NCI-H510A (cell line): ENCODE results near the gene UBE2F.
"Not testable (repeated sequence)": the region's sequence is repeated elsewhere in the genome, so short reads cannot be mapped to it uniquely, and the experiment has no call there.

Experiments
- DNase-seq: peaks from one replicate; lab custom pipeline; 2025; lab: John Stamatoyannopoulos, UW

Gene UBE2F

DNA sequence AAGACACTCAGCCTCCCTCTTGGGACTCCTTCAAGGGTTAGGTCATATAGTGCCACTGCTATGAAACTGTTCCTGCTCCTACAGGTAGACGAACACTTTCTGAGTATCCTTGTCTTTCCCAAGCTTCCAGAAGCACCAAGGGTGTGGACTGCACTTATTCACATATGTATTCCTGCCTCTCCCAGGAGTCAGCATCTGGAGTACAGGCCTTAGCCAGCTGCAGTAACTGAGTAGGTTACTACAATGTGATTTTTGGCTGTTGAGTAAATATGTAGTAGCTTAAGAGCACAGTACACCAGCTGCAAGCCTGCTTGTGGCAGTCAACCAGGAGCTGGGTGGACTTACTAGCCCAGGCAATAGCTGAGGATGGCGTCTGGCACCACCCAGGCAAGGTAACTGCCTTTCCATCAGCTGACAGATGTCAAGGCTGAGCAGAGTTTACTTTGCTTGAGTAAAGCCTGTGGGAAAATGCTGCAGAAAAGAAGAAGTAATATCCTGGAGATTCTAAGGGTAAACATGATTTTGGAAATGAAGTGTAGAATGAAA, 80.0 kb downstream of the UBE2F start:
- DNase-seq, result no peak

GRCh38 chr2:238053191-238053776, 86.5 kb downstream of the UBE2F start:
- DNase-seq, result no peak

- no peak for DNase-seq
These were observed 89.0 kb downstream of the UBE2F start for GRCh38 chr2:238055841-238056240.

- DNase-seq, result not testable (repeated sequence)
These were observed 91.1 kb downstream of the UBE2F start for GRCh38 chr2:238057696-238058575.

DNA sequence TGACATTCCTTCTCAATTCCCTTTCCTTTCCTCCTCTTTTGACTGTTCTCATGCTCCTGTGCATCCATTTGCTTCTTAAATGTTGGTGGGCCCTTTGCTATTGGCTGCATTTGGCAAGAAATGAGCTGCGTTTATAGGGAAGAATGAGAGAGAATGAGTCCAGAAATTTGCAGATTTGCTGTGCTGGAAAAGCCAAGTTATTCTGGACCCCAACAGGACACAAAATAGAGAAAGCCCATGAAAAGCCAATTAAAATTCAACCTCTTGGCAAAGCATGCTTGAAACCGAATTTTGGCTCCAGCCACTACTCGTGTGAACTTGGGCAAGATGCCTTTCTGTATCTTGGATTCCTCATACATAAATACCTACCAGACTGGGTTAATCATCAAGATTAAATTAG, 92.7 kb downstream of the UBE2F start:
- DNase-seq, result no peak

DNA sequence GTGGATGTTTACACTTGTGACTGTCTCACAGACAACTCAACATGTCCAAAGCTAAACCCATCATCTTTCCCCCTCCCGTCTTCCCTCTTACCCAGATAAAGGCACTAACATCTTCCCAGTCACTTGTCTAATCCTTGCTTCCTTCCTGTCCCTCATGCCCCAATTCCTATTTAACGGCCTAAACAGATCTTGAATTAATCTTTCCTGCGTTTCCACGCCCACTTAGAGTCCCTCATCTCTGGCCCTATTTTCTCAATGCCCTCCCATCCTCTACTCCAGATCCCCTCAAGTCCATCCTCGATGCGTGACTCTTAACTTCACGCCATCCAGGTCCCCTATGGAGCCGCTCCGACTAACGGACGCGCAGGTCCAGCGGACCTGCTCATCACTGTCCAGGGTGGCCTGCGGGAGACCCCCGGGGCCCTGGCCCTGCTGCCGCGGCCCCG, 93.3 kb downstream of the UBE2F start:
- DNase-seq, result no peak

DNA sequence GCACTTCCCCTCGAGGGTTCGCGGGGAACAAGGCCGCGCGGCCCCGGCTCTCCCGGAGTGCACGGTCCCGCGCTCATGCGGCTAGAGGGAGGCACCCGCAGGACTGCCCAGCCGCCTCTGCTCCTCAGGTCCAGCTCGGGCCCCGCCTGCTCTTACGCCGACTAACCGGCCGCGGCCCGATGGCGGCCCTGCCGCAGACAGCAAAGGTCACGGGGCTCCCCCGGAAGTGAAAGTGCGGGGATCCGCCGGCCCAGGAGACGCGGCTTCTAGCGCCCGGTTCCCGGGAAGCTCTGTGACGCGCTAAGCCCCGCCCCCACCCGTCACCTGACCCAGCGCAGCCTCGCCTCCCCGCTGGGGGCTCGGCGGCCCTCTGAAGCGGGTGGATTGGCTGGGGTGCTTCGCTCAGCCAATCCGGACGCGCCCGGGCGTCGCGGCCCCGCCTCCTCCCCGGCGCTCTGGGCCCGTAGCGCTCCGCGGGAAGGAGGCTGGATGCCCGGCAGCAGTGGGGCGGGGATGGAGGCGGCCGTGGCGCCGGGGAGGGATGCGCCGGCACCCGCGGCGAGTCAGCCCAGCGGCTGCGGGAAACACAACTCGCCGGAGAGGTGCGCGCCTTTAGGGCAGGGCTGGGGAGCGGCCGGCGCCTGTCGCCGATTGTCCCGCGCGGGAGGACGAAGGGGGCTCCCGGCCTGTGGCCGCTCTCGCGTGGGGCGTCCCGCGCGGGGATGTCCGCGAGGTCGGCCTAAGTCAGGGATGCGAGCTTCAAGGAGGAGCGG, 93.9 kb downstream of the UBE2F start, which contains the start of gene SCLY:
Gene SCLY (plus strand): TSS at position 460 of the 773 bp plus-strand sequence. CDS start 54 bp downstream, at position 514.
- peak; percentile 95 for DNase-seq

DNA sequence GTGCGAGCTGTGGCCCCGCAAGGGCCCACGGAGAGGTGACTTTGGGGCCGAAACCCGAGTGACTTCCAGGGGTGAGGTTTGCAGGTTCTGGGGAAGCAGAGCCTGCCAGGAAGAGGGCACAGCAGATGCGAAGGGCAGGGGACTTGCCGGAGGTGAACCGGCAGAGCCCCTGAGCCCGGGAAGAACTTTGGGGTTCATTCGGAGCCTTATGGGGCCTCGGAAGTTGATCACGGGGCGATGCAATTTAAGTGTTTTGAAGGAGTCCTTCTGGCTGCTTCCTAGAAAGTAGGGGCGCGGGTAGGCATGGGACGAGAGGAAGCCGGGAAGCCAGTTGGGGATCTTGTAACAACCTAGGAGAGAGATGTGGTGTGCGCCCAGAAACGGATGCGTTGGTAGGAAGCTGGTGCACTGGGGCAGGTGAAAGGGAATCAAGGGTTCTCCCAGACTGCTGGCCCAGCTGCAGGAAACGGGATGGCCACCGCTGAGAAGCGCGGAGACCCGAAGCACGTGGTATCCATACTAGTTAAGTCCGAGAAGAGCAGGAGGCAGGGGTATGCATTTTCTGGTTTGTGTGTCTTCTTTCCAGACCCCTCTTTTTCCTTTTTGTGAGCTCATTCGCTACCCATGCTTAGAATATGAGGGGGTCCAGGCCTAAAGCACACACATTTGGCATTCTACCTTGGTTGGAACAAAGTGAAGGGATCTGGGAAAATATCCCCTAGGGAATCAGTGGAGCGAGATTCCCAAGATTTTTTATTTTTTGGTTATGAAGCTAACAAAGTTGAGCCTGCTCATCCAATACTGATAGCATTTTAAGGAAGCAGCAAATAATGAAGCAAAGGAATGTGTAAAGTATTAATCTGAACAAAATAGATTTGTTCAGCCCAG, 94.7 kb downstream of the UBE2F start:
- peak; percentile 51 for DNase-seq

GRCh38 chr2:238063414-238064189, 96.8 kb downstream of the UBE2F start:
- DNase-seq, result no peak

GRCh38 chr2:238064376-238064775, 97.6 kb downstream of the UBE2F start:
- DNase-seq, result no peak

- DNase-seq, result no peak
These were observed 98.4 kb downstream of the UBE2F start for GRCh38 chr2:238065071-238065846.

DNA sequence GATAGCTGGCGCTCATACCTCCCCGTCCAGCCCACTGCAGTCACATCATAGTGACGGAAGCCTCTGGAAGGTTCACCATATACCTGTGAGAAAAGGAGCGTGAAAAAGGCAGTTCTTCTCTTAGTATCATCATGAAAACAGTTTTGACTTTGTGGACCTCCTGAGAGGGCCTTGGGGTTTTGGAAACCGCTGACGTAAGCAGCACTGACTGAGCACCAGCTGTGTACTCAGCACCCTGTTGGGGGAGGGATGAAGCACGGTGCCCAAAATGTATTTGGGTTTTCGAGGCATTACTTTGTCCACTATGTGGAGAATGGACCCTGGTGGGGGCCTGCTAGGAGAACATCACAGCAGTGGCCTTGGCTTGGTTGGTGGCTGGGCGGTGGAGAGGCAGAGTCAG, 99.4 kb downstream of the UBE2F start:
- DNase-seq, result no peak

DNA sequence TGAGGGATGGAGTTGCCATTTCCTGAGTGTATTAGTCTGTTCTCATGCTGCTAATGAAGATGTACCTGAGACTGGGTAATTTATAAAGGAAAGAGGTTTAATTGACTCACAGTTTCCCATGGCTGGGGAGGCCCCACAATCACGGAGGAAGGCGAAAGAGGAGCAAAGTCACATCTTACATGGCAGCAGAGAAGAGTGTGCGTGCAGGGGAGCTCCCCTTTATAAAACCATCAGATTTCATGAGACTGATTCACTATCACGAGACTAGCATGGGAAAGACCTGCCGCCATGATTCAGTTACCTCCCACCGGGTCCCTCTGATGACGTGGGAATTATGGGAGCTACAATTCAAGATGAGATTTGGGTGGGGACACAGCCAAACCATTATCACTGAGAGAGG, 99.9 kb downstream of the UBE2F start:
- DNase-seq, result not testable (repeated sequence)

DNA sequence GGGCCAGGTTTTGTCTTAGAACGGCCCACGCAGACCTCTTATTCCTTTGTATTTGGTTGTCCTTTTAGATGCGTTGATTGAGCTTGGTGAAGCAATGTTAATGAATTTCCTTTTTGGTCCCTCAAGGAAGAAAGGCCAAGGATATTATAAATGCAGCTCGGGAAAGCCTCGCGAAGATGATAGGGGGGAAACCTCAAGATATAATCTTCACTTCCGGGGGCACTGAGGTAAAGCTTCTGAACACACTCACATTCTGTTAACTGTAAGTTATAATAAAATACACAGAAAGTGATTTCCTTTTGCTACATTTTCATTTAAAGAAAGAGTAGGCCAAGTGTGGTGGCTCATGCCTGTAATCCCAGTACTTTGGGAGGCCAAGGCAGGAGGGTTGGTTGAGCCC, 101.1 kb downstream of the UBE2F start:
- DNase-seq, result no peak

DNA sequence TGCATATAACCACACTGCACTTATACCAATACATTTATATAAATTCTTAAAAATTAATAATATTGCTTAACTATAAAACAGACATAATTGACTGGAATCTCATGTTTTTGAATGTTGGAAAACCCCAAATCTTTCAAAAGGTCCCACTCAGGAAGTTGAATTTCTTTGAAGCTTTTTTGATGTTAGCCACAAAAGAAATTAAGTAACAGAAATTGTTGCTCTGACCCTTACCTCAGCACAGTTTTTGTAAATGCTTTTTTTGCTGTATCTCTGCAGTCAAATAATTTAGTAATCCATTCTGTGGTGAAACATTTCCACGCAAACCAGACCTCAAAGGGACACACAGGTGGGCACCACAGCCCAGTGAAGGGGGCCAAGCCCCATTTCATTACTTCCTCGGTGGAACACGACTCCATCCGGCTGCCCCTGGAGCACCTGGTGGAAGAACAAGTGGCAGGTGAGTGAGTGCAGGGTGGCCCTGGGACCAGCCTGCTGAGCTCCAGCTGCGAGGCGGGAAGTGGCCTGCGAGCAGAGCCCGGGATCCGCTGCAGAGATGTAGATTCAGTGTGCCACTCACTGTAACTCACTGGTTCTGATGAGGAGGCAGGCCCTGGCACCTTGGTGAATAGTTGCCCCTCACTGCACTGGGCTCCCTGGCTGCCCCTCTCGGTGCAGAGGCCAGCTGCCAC, 102.4 kb downstream of the UBE2F start:
- no peak for DNase-seq

DNA sequence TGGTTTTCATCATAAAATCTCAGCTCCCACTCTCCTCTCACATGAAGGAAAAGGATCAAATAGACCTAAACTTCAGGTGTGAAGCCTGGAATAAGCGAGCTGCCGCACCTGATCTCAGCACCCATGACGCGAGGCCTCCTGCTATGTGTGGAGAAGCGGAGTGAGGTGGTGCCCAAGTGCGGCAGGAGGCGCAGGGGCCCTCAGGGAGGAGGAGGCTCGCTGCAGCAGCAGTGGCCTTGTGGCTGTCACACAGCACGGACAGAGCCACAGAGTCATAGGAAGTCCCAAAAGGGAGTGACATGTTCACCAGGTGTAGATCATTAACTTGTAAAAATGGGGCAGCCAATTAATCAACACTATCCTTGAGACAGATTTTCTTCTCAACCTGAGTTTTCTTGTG, 103.1 kb downstream of the UBE2F start:
- no peak for DNase-seq

DNA sequence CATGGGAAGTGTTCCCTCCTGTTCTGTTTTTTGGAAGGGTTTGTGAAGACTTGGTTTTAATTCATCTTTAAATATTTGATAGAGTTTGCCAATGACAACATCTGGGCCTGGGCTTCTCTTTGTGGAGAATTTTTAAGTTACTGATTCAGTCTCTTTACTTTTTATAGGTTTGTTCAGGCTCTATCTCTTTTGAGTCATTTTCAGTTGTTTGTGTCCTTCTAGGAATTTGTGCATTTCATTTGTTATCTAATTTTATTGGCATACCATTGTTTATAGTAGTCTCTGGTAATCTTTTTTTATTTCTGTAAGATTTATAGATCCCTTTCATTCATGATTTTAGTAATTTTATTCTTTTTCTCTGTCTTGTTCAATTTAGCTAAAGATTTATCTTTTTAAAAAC, 108.6 kb downstream of the UBE2F start:
- no peak for DNase-seq

- DNase-seq, result no peak
These were observed 110.5 kb downstream of the UBE2F start for GRCh38 chr2:238077292-238077691.

GRCh38 chr2:238079874-238080327, 113.1 kb downstream of the UBE2F start:
- no peak for DNase-seq
